GM06990 (cell line): ENCODE measurements around the gene AEN.

Source experiments
- DNase-seq: peaks from one replicate; pipeline ENCODE4 v3.0.0-alpha.2; 2011; ENCODE audit not compliant: insufficient read length; ENCODE audit errors: extremely low read depth
- H3K27me3 ChIP-seq: replicated peaks from 2 replicates; pipeline ENCODE4 v1.6.0; 2011; ENCODE audit warnings: low read length; ENCODE audit not compliant: control insufficient read depth, insufficient read depth
- H3K36me3 ChIP-seq: 2 replicates; pipeline ENCODE4 v1.5.1; 2011; ENCODE audit warnings: low read length; ENCODE audit not compliant: control insufficient read depth, insufficient read depth
- H3K4me3 ChIP-seq: replicated peaks from 2 replicates; pipeline ENCODE4 v1.5.1; 2011; ENCODE audit warnings: low read depth, mild to moderate bottlenecking, control low read depth, low read length
- TF ChIP-seq, protein P1 (sequence below): IDR thresholded peaks from 2 replicates; pipeline ENCODE4 v1.5.1; 2011; ENCODE audit warnings: low read length, control low read depth, mild to moderate bottlenecking, inconsistent platforms; ENCODE audit not compliant: insufficient read depth, poor library complexity, severe bottlenecking

Gene AEN

DNA sequence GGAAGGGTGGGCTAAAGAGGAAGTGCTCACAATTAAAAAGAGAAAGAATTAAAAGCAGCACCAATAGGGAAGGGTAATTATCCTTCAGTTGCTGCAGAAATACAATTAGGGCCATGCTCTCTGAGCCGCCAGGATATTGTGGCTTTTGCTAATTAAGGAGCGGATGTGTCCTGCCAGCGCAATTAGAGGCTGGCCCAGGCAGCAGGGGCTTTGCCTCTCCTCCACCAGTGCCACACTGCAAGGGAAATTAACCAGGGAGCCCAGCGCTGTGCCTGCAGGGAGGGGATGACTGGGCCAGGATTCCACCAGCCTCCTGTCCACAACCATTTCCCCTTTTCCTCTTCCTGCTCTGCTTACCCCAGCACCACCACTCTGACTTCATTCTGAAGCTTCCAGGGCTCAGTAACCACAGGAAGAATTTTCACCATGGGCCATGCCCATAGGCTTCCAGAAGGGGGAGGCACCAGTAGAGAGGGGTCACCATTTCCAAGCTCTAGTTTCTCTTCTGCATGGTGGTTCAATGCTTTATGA lies 10.4 kb upstream of the AEN start:
- H3K4me3 ChIP-seq: no peak overlapping the region
- TF ChIP-seq, protein P1, sequence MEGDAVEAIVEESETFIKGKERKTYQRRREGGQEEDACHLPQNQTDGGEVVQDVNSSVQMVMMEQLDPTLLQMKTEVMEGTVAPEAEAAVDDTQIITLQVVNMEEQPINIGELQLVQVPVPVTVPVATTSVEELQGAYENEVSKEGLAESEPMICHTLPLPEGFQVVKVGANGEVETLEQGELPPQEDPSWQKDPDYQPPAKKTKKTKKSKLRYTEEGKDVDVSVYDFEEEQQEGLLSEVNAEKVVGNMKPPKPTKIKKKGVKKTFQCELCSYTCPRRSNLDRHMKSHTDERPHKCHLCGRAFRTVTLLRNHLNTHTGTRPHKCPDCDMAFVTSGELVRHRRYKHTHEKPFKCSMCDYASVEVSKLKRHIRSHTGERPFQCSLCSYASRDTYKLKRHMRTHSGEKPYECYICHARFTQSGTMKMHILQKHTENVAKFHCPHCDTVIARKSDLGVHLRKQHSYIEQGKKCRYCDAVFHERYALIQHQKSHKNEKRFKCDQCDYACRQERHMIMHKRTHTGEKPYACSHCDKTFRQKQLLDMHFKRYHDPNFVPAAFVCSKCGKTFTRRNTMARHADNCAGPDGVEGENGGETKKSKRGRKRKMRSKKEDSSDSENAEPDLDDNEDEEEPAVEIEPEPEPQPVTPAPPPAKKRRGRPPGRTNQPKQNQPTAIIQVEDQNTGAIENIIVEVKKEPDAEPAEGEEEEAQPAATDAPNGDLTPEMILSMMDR: peak; percentile 26
- no peak for DNase-seq
- no peaks in the 10 kb centered on the region for H3K36me3 ChIP-seq
- H3K27me3 ChIP-seq: no peaks in the 10 kb centered on the region; the same call in 1 of the 2 replicates

DNA sequence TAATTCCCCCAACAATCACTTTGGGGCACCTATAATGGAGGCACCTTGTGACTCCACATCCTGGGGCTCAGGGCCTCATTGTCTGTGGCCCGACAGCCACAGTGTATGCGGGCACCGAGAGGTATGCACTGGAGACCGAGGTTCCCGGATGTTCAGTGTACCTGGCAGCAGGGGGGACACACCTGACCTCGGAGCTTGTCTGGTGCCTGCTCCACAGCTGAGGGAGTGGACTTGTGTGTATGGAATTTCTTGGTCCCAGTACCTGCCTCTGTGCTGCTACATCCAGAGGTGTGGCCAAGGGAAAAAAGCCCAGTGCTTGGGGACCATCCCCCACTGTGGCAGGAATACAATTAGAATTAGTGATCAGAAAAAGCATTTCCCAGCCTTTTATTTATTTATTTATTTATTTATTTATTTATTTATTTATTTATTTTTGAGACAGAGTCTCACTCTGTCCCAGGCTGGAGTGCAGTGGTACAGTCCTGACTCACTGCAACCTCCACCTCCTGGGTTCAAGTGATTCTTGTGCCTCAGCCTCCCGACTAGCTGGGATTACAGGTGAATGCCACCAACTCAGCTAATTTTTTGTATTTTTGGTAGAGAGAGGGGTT lies 8.8 kb upstream of the AEN start:
- DNase-seq: no peak
- H3K27me3 ChIP-seq: no peaks in the 10 kb centered on the region

DNA sequence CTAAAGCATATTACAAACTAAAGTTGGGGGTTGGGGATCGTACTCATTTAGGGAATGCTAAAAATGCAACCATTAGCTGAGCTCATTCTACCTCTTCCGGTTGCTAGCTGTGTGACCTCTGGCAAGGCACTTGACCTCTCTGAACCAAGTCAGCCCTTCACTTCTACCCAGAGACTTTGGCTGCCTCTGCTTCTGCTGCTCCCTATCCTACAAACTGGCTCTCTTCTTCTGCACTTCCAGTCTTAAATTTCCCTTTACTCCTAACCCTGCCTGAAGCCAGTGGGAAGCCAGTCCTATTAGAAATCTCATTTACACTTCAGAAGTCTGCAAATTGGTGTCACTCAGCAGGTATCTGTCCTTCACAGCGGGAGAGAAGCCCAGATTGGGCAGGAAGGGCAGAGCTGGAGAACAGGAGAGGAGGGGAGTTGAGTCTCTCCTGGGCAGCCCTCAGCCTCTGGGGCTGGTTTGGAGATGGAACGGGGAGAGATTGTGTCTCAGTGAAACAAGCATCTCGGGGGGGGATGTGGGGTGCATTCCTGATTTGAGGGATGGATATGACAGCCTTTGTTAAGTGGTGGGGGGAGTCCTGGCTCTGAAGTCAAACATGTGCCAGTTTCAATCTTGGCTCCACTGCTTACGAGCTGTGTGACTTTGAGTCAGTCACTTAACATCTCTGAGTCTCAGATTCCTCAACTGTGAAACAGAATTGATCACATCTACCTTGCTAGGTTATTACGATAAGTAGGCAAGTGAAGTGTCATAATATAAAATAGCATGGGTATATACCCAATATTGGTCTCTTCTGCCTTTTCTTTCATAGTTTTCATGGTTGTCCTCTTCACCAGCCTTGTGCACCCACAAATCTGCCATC lies 7.8 kb upstream of the AEN start:
- Histone ChIP-seq H3K4me3 (no peak overlapping the region), H3K27me3 (no peaks in the 10 kb centered on the region), H3K36me3 (no peaks in the 10 kb centered on the region)
- TF ChIP-seq, protein P1: no peak
- no peak for DNase-seq

More for the DNA sequence above, 8.8 kb upstream of the AEN start:
- H3K36me3 ChIP-seq: no peaks in the 10 kb centered on the region
- no peak overlapping the region for H3K4me3 ChIP-seq
- TF ChIP-seq, protein P1: no peak

DNA sequence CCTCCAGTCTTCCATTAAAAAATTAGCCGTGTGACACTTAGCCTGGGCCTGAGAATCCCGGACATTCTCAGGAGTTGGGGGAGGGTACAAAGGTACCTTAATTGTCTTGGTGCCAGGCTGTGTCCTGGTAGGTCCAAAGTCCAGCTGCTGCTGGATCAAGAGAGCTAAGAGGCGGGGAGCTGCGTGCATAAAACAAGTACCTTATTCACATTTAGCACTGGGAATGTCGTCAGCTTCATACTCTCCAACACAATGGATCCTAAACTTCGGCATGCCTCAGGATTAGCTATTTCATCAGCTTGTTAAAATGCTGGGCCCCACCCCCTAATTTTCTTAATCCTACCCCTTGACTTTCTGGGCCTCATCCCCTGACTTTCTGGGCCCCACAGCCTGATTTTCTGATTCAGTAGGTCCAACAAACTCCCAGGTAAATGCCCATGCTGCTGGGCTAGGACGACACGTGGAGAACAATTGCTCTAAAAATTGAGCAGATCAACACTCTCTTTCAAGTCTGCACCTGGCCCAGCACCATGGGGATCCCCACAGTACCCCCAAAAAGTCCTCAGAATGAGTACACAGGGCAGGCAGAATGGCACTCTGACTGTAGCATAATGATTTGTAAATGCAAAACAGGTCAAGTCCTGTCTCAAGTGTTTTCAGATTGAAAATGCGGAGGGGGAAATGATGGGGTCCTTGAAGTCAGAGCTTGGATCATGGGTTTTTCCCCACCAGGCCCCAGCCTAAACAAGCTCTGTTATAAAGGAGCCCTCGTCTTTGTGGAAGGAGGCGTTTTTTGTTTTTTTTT lies 5.6 kb upstream of the AEN start:
- H3K27me3 ChIP-seq: no peaks in the 10 kb centered on the region
- H3K36me3 ChIP-seq: no peaks in the 10 kb centered on the region
- no peak overlapping the region for H3K4me3 ChIP-seq
- TF ChIP-seq, protein P1: no peak
- peak; percentile 57 for DNase-seq

DNA sequence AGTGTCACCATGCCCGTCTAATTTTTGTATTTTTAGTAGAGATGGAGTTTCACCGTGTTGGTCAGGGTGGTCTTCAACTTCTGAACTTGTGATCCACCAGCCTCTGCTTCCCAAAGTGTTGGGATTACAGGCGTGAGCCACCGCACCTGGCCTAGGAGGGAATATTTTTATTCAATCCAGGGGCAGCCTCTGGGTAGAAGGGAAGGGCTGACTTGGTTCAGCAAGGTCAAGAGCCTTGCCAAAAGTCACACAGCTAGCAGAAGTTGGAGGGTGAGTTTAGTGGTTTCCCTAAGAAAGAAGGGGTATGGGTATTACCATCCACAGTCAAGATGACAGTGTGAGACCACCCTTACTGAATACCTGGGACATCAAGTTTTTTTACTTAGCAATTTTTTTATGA lies 4.9 kb upstream of the AEN start:
- no peaks in the 10 kb centered on the region for H3K27me3 ChIP-seq
- TF ChIP-seq, protein P1: no peak
- no peaks in the 10 kb centered on the region for H3K36me3 ChIP-seq
- no peak for DNase-seq
- H3K4me3 ChIP-seq: no peak overlapping the region
